K562 (cell line): ENCODE results near the gene SLC34A1. TPM values are rescaled to one million over a fixed set of nuclear protein-coding genes. Genes with fewer than 3 reads are reported as not detected.

Experiments
- CC2D1A ChIP-seq: fragments of 450-650 bp; IDR thresholded peaks from 2 replicates; pipeline ENCODE4 v1.6.1; 2017; ENCODE audit warnings: mild to moderate bottlenecking
- HLTF ChIP-seq: fragments of 450-650 bp; IDR thresholded peaks from 2 replicates; pipeline ENCODE4 v1.6.1; 2016
- PHF21A ChIP-seq: fragments of 450-650 bp; IDR thresholded peaks from 2 replicates; pipeline ENCODE4 v1.6.1; 2017; ENCODE audit warnings: low read depth, borderline replicate concordance
- PHF8 ChIP-seq: fragments of 200-600 bp; sonication (generic); IDR thresholded peaks from 2 replicates; pipeline ENCODE4 v1.6.1; 2012; ENCODE audit warnings: mixed run types, mild to moderate bottlenecking, inconsistent platforms, low read length, moderate library complexity, borderline replicate concordance
- ZFX ChIP-seq: sonication (generic); formaldehyde crosslinking; IDR thresholded peaks from 2 replicates; pipeline ENCODE4 v1.8.0; 2022; ENCODE audit warnings: mild to moderate bottlenecking, missing genetic modification reagents, moderate library complexity
- polyA plus RNA-seq, 8 experiments: library from polyadenylated mRNA; depleted of rRNA in 4 of 8; stranded (reverse) in 5 of 8; unstranded in 3 of 8; fragments of >200 nt; fragmentation: Nextera tagmentation in 2 of 8; fragmentation: Illumina TruSeq in 1 of 8; extraction: Ambion mirVana in 2 of 8; extraction: Trizol in 1 of 8; gene quantifications; 2 replicates each; pipeline versions ENCODE4 v1.2.1 to v1.2.3, GENCODE V29; 2011 to 2014; ENCODE audit warnings: inconsistent platforms in 1 of 8, missing spikeins in 1 of 8
- total RNA-seq, 7 experiments: library from RNA; depleted of rRNA in 6 of 7; stranded (reverse); fragments of >200 nt in 6 of 7; fragmentation: Illumina TruSeq in 2 of 7; extraction: Trizol in 2 of 7; gene quantifications; 2 replicates each; pipeline versions ENCODE4 v1.2.1 to v1.2.3, GENCODE V29; 2011 to 2021; ENCODE audit warnings: low replicate concordance in 1 of 7
- TF ChIP-seq, protein P1 (sequence below): fragments of 450-650 bp; IDR thresholded peaks from 2 replicates; pipeline ENCODE4 v1.6.1; 2018; ENCODE audit not compliant: partially characterized antibody

Gene SLC34A1
- total and polyA plus RNA-seq, 9 of the 15 experiments (the other 6 are each of a cell fraction or from before 2014, with no cell fraction given) = not detected

DNA sequence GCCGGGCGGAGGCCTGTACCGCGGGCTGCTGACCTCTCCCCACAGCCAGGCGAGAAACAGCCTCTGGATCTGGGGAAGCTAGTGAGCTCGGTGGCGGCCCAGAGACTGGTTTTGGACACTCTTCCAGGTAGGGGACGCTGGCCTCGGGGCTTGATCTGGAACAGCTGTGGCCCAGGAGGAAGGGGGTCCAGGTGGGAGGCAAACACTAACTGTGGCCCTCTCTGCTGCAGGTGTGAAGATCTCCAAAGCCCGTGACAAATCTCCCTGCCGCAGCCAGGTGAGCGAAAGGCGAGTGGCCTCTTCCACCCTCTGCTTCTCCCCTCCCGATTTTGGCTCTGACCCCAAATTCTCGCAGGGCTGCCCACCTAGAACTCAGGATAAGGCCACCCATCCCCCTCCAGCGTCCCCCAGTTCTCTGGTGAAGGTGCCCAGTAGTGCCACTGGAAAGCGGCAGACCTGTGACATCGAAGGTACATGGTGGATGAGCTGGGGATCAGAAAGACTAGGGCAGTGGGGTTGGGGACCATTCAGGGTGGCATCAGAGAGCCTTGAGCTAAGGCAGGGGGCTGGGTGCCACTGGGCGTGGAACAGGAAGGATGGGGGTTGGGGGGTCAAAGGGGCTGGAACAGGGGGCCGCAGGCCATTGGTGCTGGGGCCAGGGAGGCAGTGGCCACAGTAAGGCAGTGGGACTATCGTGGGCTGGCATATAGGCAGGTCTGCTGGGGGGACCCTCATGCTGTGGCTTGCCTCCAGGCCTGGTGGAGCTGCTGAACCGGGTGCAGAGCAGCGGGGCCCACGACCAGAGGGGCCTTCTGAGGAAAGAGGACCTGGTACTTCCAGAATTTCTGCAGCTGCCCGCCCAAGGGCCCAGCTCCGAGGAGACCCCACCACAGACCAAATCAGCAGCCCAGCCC, 12.9 kb upstream of the SLC34A1 start (continued):
- TF ChIP-seq, protein P1, sequence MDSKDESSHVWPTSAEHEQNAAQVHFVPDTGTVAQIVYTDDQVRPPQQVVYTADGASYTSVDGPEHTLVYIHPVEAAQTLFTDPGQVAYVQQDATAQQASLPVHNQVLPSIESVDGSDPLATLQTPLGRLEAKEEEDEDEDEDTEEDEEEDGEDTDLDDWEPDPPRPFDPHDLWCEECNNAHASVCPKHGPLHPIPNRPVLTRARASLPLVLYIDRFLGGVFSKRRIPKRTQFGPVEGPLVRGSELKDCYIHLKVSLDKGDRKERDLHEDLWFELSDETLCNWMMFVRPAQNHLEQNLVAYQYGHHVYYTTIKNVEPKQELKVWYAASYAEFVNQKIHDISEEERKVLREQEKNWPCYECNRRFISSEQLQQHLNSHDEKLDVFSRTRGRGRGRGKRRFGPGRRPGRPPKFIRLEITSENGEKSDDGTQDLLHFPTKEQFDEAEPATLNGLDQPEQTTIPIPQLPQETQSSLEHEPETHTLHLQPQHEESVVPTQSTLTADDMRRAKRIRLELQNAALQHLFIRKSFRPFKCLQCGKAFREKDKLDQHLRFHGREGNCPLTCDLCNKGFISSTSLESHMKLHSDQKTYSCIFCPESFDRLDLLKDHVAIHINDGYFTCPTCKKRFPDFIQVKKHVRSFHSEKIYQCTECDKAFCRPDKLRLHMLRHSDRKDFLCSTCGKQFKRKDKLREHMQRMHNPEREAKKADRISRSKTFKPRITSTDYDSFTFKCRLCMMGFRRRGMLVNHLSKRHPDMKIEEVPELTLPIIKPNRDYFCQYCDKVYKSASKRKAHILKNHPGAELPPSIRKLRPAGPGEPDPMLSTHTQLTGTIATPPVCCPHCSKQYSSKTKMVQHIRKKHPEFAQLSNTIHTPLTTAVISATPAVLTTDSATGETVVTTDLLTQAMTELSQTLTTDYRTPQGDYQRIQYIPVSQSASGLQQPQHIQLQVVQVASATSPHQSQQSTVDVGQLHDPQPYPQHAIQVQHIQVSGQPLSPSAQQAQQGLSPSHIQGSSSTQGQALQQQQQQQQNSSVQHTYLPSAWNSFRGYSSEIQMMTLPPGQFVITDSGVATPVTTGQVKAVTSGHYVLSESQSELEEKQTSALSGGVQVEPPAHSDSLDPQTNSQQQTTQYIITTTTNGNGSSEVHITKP = peak; percentile 27
- no peak for TF ChIP-seq CC2D1A
- no peak for TF ChIP-seq HLTF
- peak; percentile 51; the same call in 1 of the 2 replicates for TF ChIP-seq ZFX (CRISPR knock-in tag)
- no peak for TF ChIP-seq PHF21A
- TF ChIP-seq PHF8 = peak; percentile 38; the same call in 1 of the 2 replicates
- TF ChIP-seq, all 486 proteins: peak for 8
